SK-N-SH (cell line): ENCODE measurements around the gene TSPAN6. TPM values are rescaled to one million over a fixed set of nuclear protein-coding genes. Genes with fewer than 3 reads are reported as not detected.

Experiments
- CTCF ChIA-PET: fragments of 300-600, 350-600 bp; formaldehyde crosslinking; extraction: SDS; loops from one replicate; lab custom pipeline; 2021; lab: Yijun Ruan, JAX
- POLR2A ChIA-PET: fragments of 350-600 bp; sonication (Branson Sonifier 250); formaldehyde crosslinking; extraction: SDS; loops from one replicate; lab custom pipeline; 2020; ENCODE audit warnings: antibody characterized with exemption, inconsistent platforms; lab: Yijun Ruan, JAX
- DNase-seq: peaks from one replicate; pipeline ENCODE4 v3.0.0; 2012
- H2AFZ ChIP-seq: fragments of 200-600 bp; sonication (generic); 2 replicates; pipeline ENCODE4 v1.8.1; 2016; ENCODE audit warnings: antibody characterized with exemption, mild to moderate bottlenecking, low read depth
- H3F3A ChIP-seq: fragments of 200-600 bp; sonication (generic); replicated peaks from 2 replicates; pipeline ENCODE3; 2016; ENCODE audit warnings: antibody characterized with exemption, mild to moderate bottlenecking; ENCODE audit not compliant: insufficient read depth
- H3K27ac ChIP-seq, 2 experiments: fragments of 200-500 bp in 1 of 2; fragments of 200-600 bp in 1 of 2; sonication (Bioruptor generic) in 1 of 2; sonication (generic), shearing (Covaris generic) in 1 of 2; 2 replicates each; pipeline versions ENCODE4 v1.5.1 to v1.6.1; 2014 to 2016; ENCODE audit warnings: low read depth in 2 of 2, inconsistent platforms in 1 of 2, low read length in 1 of 2, mild to moderate bottlenecking in 1 of 2, mixed read lengths in 1 of 2
- H3K27me3 ChIP-seq: fragments of 200-600 bp; sonication (generic), shearing (Covaris generic); 2 replicates; pipeline ENCODE4 v1.6.1; 2016; ENCODE audit warnings: mixed run types; ENCODE audit not compliant: insufficient read depth
- H3K36me3 ChIP-seq, 2 experiments: fragments of 200-500 bp in 1 of 2; fragments of 200-600 bp in 1 of 2; sonication (Bioruptor generic) in 1 of 2; sonication (generic) in 1 of 2; replicated peaks in 1 of 2; 2 replicates each; pipeline versions ENCODE3 to v1.5.1; 2014 to 2016; ENCODE audit warnings: low read length in 1 of 2, mild to moderate bottlenecking in 1 of 2; ENCODE audit not compliant: insufficient read depth in 2 of 2, control insufficient read depth in 1 of 2
- H3K4me1 ChIP-seq, 2 experiments: fragments of 200-500 bp in 1 of 2; fragments of 200-600 bp in 1 of 2; sonication (Bioruptor generic) in 1 of 2; sonication (generic), shearing (Covaris generic) in 1 of 2; 2 replicates each; pipeline versions ENCODE4 v1.5.1 to v1.6.1; 2014 to 2016; ENCODE audit warnings: low read depth in 1 of 2, low read length in 1 of 2, mixed run types in 1 of 2; ENCODE audit not compliant: insufficient read depth in 2 of 2, control insufficient read depth in 1 of 2
- H3K4me2 ChIP-seq: fragments of 200-600 bp; sonication (generic), shearing (Covaris generic); 2 replicates; pipeline ENCODE4 v1.6.1; 2017; ENCODE audit warnings: mixed run types
- H3K4me3 ChIP-seq, 2 experiments: fragments of 200-500 bp in 1 of 2; fragments of 200-600 bp in 1 of 2; sonication (Bioruptor generic) in 1 of 2; sonication (generic), shearing (Covaris generic) in 1 of 2; 2 replicates each; pipeline versions ENCODE4 v1.5.1 to v1.8.1; 2014 to 2016; ENCODE audit warnings: low read depth in 2 of 2, inconsistent platforms in 1 of 2, low read length in 1 of 2, mild to moderate bottlenecking in 1 of 2, mixed read lengths in 1 of 2, moderate library complexity in 1 of 2
- H3K79me2 ChIP-seq: fragments of 200-600 bp; sonication (generic); 2 replicates; pipeline ENCODE4 v1.8.1; 2017; ENCODE audit warnings: mild to moderate bottlenecking; ENCODE audit not compliant: insufficient read depth
- H3K9ac ChIP-seq: fragments of 200-600 bp; sonication (generic); 2 replicates; pipeline ENCODE4 v1.6.1; 2017; ENCODE audit warnings: mixed run types
- H3K9me2 ChIP-seq: fragments of 200-600 bp; sonication (generic); 2 replicates; pipeline ENCODE4 v1.6.1; 2017; ENCODE audit warnings: mixed run types
- H3K9me3 ChIP-seq: fragments of 200-600 bp; sonication (generic); 2 replicates; pipeline ENCODE4 v1.6.1; 2017; ENCODE audit warnings: mixed run types, mild to moderate bottlenecking, moderate library complexity
- H4K20me1 ChIP-seq: fragments of 200-600 bp; sonication (generic); 2 replicates; pipeline ENCODE4 v1.6.1; 2017; ENCODE audit warnings: mild to moderate bottlenecking, mixed run types; ENCODE audit not compliant: insufficient read depth
- CHD2 ChIP-seq: fragments of 150-350 bp; IDR thresholded peaks from 2 replicates; pipeline ENCODE4 v1.6.1; 2018; ENCODE audit warnings: low read length; ENCODE audit not compliant: partially characterized antibody
- EP300 ChIP-seq, 2 experiments: IDR thresholded peaks; 2 replicates each; pipeline versions ENCODE4 v1.4.0 to v1.6.1; 2012; ENCODE audit warnings: borderline replicate concordance in 1 of 2, low read depth in 1 of 2, low read length in 1 of 2
- GABPA ChIP-seq: IDR thresholded peaks from 2 replicates; pipeline ENCODE4 v1.4.0; 2012; ENCODE audit warnings: low read depth, mild to moderate bottlenecking
- MXI1 ChIP-seq: IDR thresholded peaks from 2 replicates; pipeline ENCODE4 v1.6.1; 2012; ENCODE audit warnings: mild to moderate bottlenecking, low read depth, low read length, improper control_type of control experiment
- NFIC ChIP-seq: IDR thresholded peaks from 2 replicates; pipeline ENCODE4 v1.4.0; 2012; ENCODE audit warnings: borderline replicate concordance
- NRF1 ChIP-seq: IDR thresholded peaks from 2 replicates; pipeline ENCODE4 v1.6.1; 2012; ENCODE audit warnings: low read depth, mild to moderate bottlenecking, low read length
- PBX3 ChIP-seq: IDR thresholded peaks from 2 replicates; pipeline ENCODE4; 2012
- POLR2AphosphoS5 ChIP-seq: IDR thresholded peaks from 2 replicates; pipeline ENCODE4 v1.6.1; 2012; ENCODE audit warnings: low read depth, low read length
- RXRA ChIP-seq: IDR thresholded peaks from 2 replicates; pipeline ENCODE4 v1.4.0; 2012; ENCODE audit warnings: low read depth, mild to moderate bottlenecking, borderline replicate concordance
- SIN3A ChIP-seq: IDR thresholded peaks from 2 replicates; pipeline ENCODE4 v1.6.1; 2012; ENCODE audit warnings: low read depth, mild to moderate bottlenecking, low read length, moderate library complexity, borderline replicate concordance
- TAF1 ChIP-seq: IDR thresholded peaks from 2 replicates; pipeline ENCODE4 v1.6.1; 2012; ENCODE audit warnings: low read depth, mild to moderate bottlenecking, low read length, moderate library complexity, borderline replicate concordance
- WGBS: methylation state at CpG from one replicate; pipeline ENCODE4 v1.1.6; 2017; ENCODE audit warnings: low lambda C conversion rate; 5-methylcytosine and 5-hydroxymethylcytosine counted together
- polyA plus RNA-seq, 3 experiments: library from polyadenylated mRNA; depleted of rRNA; stranded (reverse); fragments of >200 nt; gene quantifications; 2 replicates each; pipeline ENCODE4 v1.2.3, GENCODE V29; 2012
- TF ChIP-seq, protein P1 (sequence below): IDR thresholded peaks from 2 replicates; pipeline ENCODE4 v1.4.0; 2012; ENCODE audit warnings: low read depth, borderline replicate concordance
- TF ChIP-seq, protein P2 (sequence below): fragments of 150-350 bp; IDR thresholded peaks from 2 replicates; pipeline ENCODE4 v1.6.1; 2017; ENCODE audit warnings: antibody characterized with exemption, low read length, low read depth, borderline replicate concordance
- TF ChIP-seq, protein P3 (sequence below): IDR thresholded peaks from 2 replicates; pipeline ENCODE4 v1.4.0; 2012; ENCODE audit warnings: low read depth, borderline replicate concordance
- TF ChIP-seq, protein P4 (sequence below): fragments of 150-350 bp; IDR thresholded peaks from 2 replicates; pipeline ENCODE4 v1.6.1; 2016; ENCODE audit warnings: mild to moderate bottlenecking, low read depth, low read length

The TSPAN6 gene
- polyA plus RNA-seq, 1 of the 3 experiments (the other 2 are of a cell fraction) = 20.9 TPM

DNA sequence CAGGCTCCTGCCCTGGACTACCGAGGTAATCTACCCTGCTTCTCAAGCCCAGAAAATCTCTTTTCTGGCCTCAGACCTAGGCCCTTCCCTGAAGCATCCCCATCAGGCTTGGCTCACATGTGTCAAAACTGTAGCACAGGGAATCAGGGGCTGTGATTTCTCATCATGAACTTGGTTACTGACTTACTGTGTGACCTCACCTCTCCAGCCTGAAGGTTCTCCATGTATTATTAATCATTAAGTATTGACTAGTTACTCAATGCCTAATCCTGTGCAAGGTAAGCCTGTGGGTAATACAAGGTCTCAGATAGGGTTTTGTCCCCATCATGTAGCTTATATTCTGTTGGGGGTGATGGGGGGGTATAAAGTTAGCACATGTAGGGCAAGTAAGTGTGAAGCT, 14.2 kb upstream of the TSPAN6 start:
- DNase-seq = no peak
- Histone ChIP-seq H3K27ac (no peak overlapping the region), H3K9me2 (no peaks in the 10 kb centered on the region), H3K4me2 (no peak overlapping the region), H3K9ac (no peak overlapping the region), H2AFZ (no peak overlapping the region), H3K79me2 (no peaks in the 10 kb centered on the region), H3K4me1 (0 out of 4 replicates have a peak, but pooled peaks cover 0 to 6% of the 10 kb centered on the region in 2 experiments), H4K20me1 (no peaks in the 10 kb centered on the region), H3F3A (no peaks in the 10 kb centered on the region), H3K27me3 (no peaks in the 10 kb centered on the region), H3K4me3 (no peak overlapping the region), H3K9me3 (no peaks in the 10 kb centered on the region), H3K36me3 (no peaks in the 10 kb centered on the region)
- POLR2A ChIA-PET = no interaction called here
- WGBS = 82% methylated on average over 1 of the region's 1 CpG
- no peak for TF ChIP-seq SIN3A
- TF ChIP-seq GABPA = no peak
- no peak for TF ChIP-seq TAF1
- no peak for TF ChIP-seq EP300 (IDR thresholded peaks at IDR 0.05; ENCODE audit: borderline replicate concordance in 1 of 2, low read depth in 1 of 2, low read length in 1 of 2)
- no peak for TF ChIP-seq RXRA
- TF ChIP-seq, protein P1, sequence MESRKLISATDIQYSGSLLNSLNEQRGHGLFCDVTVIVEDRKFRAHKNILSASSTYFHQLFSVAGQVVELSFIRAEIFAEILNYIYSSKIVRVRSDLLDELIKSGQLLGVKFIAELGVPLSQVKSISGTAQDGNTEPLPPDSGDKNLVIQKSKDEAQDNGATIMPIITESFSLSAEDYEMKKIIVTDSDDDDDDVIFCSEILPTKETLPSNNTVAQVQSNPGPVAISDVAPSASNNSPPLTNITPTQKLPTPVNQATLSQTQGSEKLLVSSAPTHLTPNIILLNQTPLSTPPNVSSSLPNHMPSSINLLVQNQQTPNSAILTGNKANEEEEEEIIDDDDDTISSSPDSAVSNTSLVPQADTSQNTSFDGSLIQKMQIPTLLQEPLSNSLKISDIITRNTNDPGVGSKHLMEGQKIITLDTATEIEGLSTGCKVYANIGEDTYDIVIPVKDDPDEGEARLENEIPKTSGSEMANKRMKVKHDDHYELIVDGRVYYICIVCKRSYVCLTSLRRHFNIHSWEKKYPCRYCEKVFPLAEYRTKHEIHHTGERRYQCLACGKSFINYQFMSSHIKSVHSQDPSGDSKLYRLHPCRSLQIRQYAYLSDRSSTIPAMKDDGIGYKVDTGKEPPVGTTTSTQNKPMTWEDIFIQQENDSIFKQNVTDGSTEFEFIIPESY = no peak
- no peak for TF ChIP-seq CHD2
- TF ChIP-seq NRF1 = no peak
- TF ChIP-seq, protein P2, sequence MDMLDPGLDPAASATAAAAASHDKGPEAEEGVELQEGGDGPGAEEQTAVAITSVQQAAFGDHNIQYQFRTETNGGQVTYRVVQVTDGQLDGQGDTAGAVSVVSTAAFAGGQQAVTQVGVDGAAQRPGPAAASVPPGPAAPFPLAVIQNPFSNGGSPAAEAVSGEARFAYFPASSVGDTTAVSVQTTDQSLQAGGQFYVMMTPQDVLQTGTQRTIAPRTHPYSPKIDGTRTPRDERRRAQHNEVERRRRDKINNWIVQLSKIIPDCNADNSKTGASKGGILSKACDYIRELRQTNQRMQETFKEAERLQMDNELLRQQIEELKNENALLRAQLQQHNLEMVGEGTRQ = no peak
- no peak for TF ChIP-seq PBX3
- TF ChIP-seq, protein P3, sequence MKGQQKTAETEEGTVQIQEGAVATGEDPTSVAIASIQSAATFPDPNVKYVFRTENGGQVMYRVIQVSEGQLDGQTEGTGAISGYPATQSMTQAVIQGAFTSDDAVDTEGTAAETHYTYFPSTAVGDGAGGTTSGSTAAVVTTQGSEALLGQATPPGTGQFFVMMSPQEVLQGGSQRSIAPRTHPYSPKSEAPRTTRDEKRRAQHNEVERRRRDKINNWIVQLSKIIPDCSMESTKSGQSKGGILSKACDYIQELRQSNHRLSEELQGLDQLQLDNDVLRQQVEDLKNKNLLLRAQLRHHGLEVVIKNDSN = no peak
- no peak for TF ChIP-seq NFIC
- TF ChIP-seq POLR2AphosphoS5 = no peak
- TF ChIP-seq, protein P4, sequence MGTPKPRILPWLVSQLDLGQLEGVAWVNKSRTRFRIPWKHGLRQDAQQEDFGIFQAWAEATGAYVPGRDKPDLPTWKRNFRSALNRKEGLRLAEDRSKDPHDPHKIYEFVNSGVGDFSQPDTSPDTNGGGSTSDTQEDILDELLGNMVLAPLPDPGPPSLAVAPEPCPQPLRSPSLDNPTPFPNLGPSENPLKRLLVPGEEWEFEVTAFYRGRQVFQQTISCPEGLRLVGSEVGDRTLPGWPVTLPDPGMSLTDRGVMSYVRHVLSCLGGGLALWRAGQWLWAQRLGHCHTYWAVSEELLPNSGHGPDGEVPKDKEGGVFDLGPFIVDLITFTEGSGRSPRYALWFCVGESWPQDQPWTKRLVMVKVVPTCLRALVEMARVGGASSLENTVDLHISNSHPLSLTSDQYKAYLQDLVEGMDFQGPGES = no peak
- TF ChIP-seq MXI1 = no peak
- CTCF ChIA-PET = interaction anchor here (0.6 to 1.0 kb wide), 2 partner anchors 13 to 20 kb away, joined by 3 to 5 read pairs; no protein-coding TSS in a partner anchor
